Measurements from ENCODE around the gene LMNA.

The LMNA gene

GRCh38 chr1:156073740-156074139, 40.8 kb upstream of the LMNA start:
- TF ChIP-seq TAF1 (IDR thresholded peaks at IDR 0.05; ENCODE audit: borderline replicate concordance, insufficient read depth, low read length) (no peak), POLR2AphosphoS5 (IDR thresholded peaks at IDR 0.05; ENCODE audit: low read depth, low read length) (no peak), SIN3A (IDR thresholded peaks at IDR 0.05; ENCODE audit: borderline replicate concordance, insufficient read depth, low read length) (no peak), FOXP2 (optimal IDR thresholded peaks at IDR 0.05; ENCODE audit: borderline replicate concordance, extremely low read depth, extremely low read length, insufficient read depth) (no peak)
- TF ChIP-seq, protein P1, sequence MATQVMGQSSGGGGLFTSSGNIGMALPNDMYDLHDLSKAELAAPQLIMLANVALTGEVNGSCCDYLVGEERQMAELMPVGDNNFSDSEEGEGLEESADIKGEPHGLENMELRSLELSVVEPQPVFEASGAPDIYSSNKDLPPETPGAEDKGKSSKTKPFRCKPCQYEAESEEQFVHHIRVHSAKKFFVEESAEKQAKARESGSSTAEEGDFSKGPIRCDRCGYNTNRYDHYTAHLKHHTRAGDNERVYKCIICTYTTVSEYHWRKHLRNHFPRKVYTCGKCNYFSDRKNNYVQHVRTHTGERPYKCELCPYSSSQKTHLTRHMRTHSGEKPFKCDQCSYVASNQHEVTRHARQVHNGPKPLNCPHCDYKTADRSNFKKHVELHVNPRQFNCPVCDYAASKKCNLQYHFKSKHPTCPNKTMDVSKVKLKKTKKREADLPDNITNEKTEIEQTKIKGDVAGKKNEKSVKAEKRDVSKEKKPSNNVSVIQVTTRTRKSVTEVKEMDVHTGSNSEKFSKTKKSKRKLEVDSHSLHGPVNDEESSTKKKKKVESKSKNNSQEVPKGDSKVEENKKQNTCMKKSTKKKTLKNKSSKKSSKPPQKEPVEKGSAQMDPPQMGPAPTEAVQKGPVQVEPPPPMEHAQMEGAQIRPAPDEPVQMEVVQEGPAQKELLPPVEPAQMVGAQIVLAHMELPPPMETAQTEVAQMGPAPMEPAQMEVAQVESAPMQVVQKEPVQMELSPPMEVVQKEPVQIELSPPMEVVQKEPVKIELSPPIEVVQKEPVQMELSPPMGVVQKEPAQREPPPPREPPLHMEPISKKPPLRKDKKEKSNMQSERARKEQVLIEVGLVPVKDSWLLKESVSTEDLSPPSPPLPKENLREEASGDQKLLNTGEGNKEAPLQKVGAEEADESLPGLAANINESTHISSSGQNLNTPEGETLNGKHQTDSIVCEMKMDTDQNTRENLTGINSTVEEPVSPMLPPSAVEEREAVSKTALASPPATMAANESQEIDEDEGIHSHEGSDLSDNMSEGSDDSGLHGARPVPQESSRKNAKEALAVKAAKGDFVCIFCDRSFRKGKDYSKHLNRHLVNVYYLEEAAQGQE (IDR thresholded peaks at IDR 0.05; ENCODE audit: insufficient read depth in 1 of 2, low read depth in 2 of 2, low read length in 2 of 2): no peak

DNA sequence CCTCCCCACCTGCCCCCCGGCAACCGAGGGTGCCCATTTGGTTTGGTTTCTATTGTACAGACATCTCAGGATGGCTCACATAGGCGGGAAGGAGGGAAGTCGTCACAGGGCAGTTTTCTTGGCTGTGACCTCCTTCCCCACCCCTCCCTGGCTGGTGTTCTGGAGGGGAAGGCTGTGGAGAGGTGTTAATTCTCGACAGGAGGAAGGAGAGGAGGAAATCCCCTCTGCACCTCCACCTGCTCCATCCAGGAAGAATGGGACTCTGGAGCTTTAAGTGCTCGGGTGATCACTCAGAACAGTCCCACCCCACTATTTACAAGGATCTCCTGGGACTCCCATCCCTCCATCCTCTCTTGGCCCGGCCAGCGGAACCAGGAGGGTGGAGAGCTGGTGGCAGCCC, 39.9 kb upstream of the LMNA start:
- TF ChIP-seq FOXP2 (optimal IDR thresholded peaks at IDR 0.05; ENCODE audit: borderline replicate concordance, extremely low read depth, extremely low read length, insufficient read depth) (no peak), TAF1 (IDR thresholded peaks at IDR 0.05; ENCODE audit: borderline replicate concordance, insufficient read depth, low read length) (no peak), SIN3A (IDR thresholded peaks at IDR 0.05; ENCODE audit: borderline replicate concordance, insufficient read depth, low read length) (no peak), POLR2AphosphoS5 (IDR thresholded peaks at IDR 0.05; ENCODE audit: low read depth, low read length) (no peak)
- TF ChIP-seq, protein P1 (IDR thresholded peaks at IDR 0.05; ENCODE audit: insufficient read depth in 1 of 2, low read depth in 2 of 2, low read length in 2 of 2): no peak

DNA sequence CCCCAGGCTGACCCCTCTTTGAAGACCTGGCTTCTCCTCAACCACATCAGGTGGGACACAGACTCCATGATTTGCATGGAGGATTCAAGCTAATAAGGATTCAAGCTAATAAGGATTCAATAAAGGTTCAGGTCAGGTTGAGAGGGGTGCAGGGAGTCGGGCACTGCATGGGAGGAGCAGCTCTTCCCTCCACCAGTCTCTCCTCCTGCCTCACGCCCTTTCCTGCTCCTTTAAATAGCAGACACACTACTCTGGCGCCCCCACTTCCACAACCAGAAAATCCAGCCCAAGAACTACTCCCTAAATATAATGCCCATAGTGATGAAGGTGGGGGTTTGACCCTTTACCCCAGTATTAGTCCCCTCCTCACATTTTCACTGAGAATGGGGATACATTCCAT, 39.3 kb upstream of the LMNA start:
- TF ChIP-seq FOXP2 (optimal IDR thresholded peaks at IDR 0.05; ENCODE audit: borderline replicate concordance, extremely low read depth, extremely low read length, insufficient read depth): no peak
- TF ChIP-seq POLR2AphosphoS5 (IDR thresholded peaks at IDR 0.05; ENCODE audit: low read depth, low read length): no peak
- TF ChIP-seq, protein P1 (IDR thresholded peaks at IDR 0.05; ENCODE audit: insufficient read depth in 1 of 2, low read depth in 2 of 2, low read length in 2 of 2): no peak
- no peak for TF ChIP-seq SIN3A (IDR thresholded peaks at IDR 0.05; ENCODE audit: borderline replicate concordance, insufficient read depth, low read length)
- TF ChIP-seq TAF1 (IDR thresholded peaks at IDR 0.05; ENCODE audit: borderline replicate concordance, insufficient read depth, low read length): no peak

DNA sequence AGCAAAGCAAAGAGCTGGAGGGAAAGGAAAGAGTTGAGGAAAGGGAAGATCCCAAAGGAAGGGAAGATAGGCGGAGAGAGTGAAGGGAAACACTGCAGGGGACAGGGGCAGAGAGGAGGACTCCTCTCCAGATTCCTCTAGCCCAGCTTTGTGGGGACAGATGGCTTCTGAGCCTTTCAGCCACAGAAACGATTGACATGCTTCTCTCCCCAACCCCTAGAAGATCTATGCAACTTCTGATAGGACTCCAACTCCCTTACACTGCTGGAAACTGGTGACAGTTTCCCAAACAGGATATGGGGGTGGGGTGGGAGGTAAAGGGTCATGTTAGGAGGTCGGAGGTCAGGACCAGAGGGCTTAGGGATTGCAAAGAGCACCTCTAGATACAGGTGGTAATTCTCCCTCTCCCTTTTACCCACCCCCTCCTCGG, 38.7 kb upstream of the LMNA start:
- TF ChIP-seq, protein P1 (IDR thresholded peaks at IDR 0.05; ENCODE audit: insufficient read depth in 1 of 2, low read depth in 2 of 2, low read length in 2 of 2): no peak
- TF ChIP-seq POLR2AphosphoS5 (IDR thresholded peaks at IDR 0.05; ENCODE audit: low read depth, low read length) (no peak), TAF1 (IDR thresholded peaks at IDR 0.05; ENCODE audit: borderline replicate concordance, insufficient read depth, low read length) (no peak)

All from PFSK-1 (cell line).